Measurements from ENCODE around the gene PPP2R3A. TPM values are rescaled to one million over a fixed set of nuclear protein-coding genes. Genes with fewer than 3 reads are reported as not detected.

Gene PPP2R3A
- total and polyA plus RNA-seq, 2 donors from 2014 or later: 16.6 to 71.9 TPM

- peak in 1 of 5 donors; percentile 80 for DNase-seq
- peak within 1 kb of the TSS; percentile 98 to 100 for H3K27ac ChIP-seq (ENCODE audit: low read depth in 2 of 2, low read length in 2 of 2)
- no peaks in the 10 kb centered on the region for H3K27me3 ChIP-seq (ENCODE audit: control insufficient read depth, insufficient read depth, low read length)
- H3K9me3 ChIP-seq (ENCODE audit: control insufficient read depth in 2 of 3, insufficient read depth in 1 of 3, low read length in 3 of 3): no peaks in the 10 kb centered on the region
- no peaks in the 10 kb centered on the region for H3K36me3 ChIP-seq (ENCODE audit: control insufficient read depth in 2 of 3, insufficient read depth in 3 of 3, low read length in 3 of 3)
- intact Hi-C loops (cut with DNase I): no loop called here
- H3K4me1 ChIP-seq (ENCODE audit: control insufficient read depth in 2 of 3, insufficient read depth in 2 of 3, low read depth in 1 of 3, low read length in 3 of 3): peaks cover 3 to 19% (median 5%) of the 10 kb centered on the region in 3 donors
- no peak for FAIRE-seq
- peak within 1 kb of the TSS; percentile 71 to 93 (median 82) for H3K9ac ChIP-seq (ENCODE audit: low read length in 3 of 3)
- peak within 1 kb of the TSS; percentile 83 to 97 (median 89) for H3K4me3 ChIP-seq (ENCODE audit: low read length in 3 of 3)
- no peak for TF ChIP-seq CTCF (IDR thresholded peaks at IDR 0.05; ENCODE audit: borderline replicate concordance, extremely low read depth, insufficient read depth)
Observed at GRCh38 chr3:136196064-136196400, 230.5 kb downstream of the PPP2R3A start, which contains the start of gene MSL2. TSS of gene MSL2 (minus strand) at chr3:136196335. CDS start at chr3:136195113, 1,222 bp downstream.

- peak overlapping the region; percentile 26 to 78 (median 56) for H3K9ac ChIP-seq (ENCODE audit: low read length in 3 of 3)
- FAIRE-seq (no peak), DNase-seq (peak; percentile 100)
- peak overlapping the region; percentile 50 to 83 (median 69) for H3K4me3 ChIP-seq (ENCODE audit: low read length in 3 of 3)
- peak overlapping the region; percentile 98 to 100 for H3K27ac ChIP-seq (ENCODE audit: low read depth in 2 of 2, low read length in 2 of 2)
- H3K27me3 ChIP-seq (ENCODE audit: control insufficient read depth, insufficient read depth, low read length): no peaks in the 10 kb centered on the region
- H3K36me3 ChIP-seq (ENCODE audit: control insufficient read depth in 2 of 3, insufficient read depth in 3 of 3, low read length in 3 of 3): no peaks in the 10 kb centered on the region
- no peaks in the 10 kb centered on the region for H3K9me3 ChIP-seq (ENCODE audit: control insufficient read depth in 2 of 3, insufficient read depth in 1 of 3, low read length in 3 of 3)
- no peak for TF ChIP-seq CTCF (IDR thresholded peaks at IDR 0.05; ENCODE audit: borderline replicate concordance, extremely low read depth, insufficient read depth)
- H3K4me1 ChIP-seq (ENCODE audit: control insufficient read depth in 2 of 3, insufficient read depth in 2 of 3, low read depth in 1 of 3, low read length in 3 of 3): peaks cover 3 to 16% (median 3%) of the 10 kb centered on the region in 3 donors
- intact Hi-C loops (cut with DNase I): no loop called here
Observed at GRCh38 chr3:136196401-136197158, 231.1 kb downstream of the PPP2R3A start.

GRCh38 chr3:136197159-136197793 is 231.7 kb downstream of the PPP2R3A start:
- FAIRE-seq: no peak
- Histone ChIP-seq H3K36me3 (ENCODE audit: control insufficient read depth in 2 of 3, insufficient read depth in 3 of 3, low read length in 3 of 3) (no peaks in the 10 kb centered on the region), H3K27me3 (ENCODE audit: control insufficient read depth, insufficient read depth, low read length) (no peaks in the 10 kb centered on the region), H3K27ac (ENCODE audit: low read depth in 2 of 2, low read length in 2 of 2) (peak overlapping the region; percentile 98 to 100), H3K4me1 (ENCODE audit: control insufficient read depth in 2 of 3, insufficient read depth in 2 of 3, low read depth in 1 of 3, low read length in 3 of 3) (peaks cover 3 to 13% (median 3%) of the 10 kb centered on the region in 3 donors), H3K4me3 (ENCODE audit: low read length in 3 of 3) (peak overlapping the region; percentile 50 to 83 (median 69)), H3K9me3 (ENCODE audit: control insufficient read depth in 2 of 3, insufficient read depth in 1 of 3, low read length in 3 of 3) (no peaks in the 10 kb centered on the region), H3K9ac (ENCODE audit: low read length in 3 of 3) (peak overlapping the region; percentile 13 to 78 (median 56))
- TF ChIP-seq CTCF (IDR thresholded peaks at IDR 0.05; ENCODE audit: borderline replicate concordance, extremely low read depth, insufficient read depth): no peak
- DNase-seq: no peak
- intact Hi-C loops (cut with DNase I): no loop called here

Other genes with a start within 250 kb of the PPP2R3A start
- gene MSL2, start 230.6 kb downstream of the PPP2R3A start, total RNA-seq: 37.1 TPM
- 7.2 TPM for gene MSL2, start 230.6 kb downstream of the PPP2R3A start, polyA plus RNA-seq (ENCODE audit: insufficient read depth, low read depth, low replicate concordance)

Measured in kidney (tissue), 14 donors.